ENCODE results near the gene NR3C2.

NR3C2 gene

DNA sequence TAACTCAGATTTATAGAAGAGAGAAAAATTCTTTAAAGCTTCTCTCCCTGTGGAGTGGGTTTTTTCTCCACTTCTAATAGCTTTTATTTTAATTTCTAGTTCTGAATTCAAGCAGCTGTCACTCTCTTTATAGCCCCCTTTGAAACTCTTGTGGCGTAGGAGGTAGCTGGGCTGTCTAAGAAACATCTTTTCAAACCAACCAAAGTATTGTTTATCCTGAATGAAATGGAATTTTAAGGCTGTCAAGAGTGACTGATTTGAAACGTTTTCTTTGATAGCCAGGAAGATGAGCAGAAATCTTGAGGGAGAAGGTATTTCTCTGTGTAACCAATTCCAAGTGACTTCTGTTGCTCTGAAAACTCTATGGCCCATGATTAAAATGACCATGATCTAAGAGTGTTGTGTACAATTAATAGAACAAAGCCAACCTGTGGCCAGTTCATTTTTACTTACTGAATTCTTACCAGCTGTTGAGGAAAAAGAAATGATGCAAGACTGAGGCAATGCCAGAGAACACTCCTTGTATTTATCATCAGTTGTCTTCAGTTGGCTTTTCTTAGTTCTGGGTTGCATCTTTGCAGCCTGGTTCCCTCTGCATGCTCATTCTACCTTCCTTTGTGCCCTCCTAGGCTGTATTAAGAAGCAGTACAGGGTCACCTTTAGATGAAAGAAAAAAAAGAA is 411.9 kb downstream of the NR3C2 start:
- no peaks in the 10 kb centered on the region for H3K4me1 Mint-ChIP-seq (ENCODE audit: low read depth)
- H3K27me3 Mint-ChIP-seq, result no peaks in the 10 kb centered on the region
- H3K27ac Mint-ChIP-seq, result no peak overlapping the region
- H3K4me3 Mint-ChIP-seq, result no peak overlapping the region
- peaks cover 10% of the 10 kb centered on the region for H3K9me3 Mint-ChIP-seq
- DNase-seq, result no peak
- peaks cover 2% of the 10 kb centered on the region for H3K36me3 Mint-ChIP-seq (ENCODE audit: low read depth)

DNA sequence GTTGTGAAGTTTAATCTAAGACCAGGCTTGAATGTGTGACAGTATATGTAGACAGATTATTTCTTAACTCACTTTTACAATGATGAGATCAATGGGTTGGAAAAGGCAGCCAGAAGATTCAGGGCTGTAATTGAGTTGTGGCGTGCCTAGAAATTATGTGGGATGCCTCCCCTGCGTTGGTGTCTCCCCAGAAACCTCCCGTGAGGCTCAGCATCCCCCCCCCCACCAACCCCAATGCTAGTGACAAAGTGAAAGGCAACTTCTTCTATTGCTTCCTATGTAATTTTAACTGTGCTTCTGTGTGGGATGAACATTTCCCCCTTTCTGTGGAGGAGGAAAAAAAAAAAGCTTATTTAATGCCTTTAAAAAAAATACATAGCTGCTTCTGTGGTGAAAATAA is 412.4 kb downstream of the NR3C2 start:
- Mint-ChIP-seq H3K4me1 (ENCODE audit: low read depth) (no peaks in the 10 kb centered on the region), H3K9me3 (peaks cover 10% of the 10 kb centered on the region), H3K4me3 (no peak overlapping the region), H3K27ac (no peak overlapping the region), H3K36me3 (ENCODE audit: low read depth) (peaks cover 2% of the 10 kb centered on the region), H3K27me3 (no peaks in the 10 kb centered on the region)
- no peak for DNase-seq
